Measurements from ENCODE around the gene ERC2.

The ERC2 gene

DNA sequence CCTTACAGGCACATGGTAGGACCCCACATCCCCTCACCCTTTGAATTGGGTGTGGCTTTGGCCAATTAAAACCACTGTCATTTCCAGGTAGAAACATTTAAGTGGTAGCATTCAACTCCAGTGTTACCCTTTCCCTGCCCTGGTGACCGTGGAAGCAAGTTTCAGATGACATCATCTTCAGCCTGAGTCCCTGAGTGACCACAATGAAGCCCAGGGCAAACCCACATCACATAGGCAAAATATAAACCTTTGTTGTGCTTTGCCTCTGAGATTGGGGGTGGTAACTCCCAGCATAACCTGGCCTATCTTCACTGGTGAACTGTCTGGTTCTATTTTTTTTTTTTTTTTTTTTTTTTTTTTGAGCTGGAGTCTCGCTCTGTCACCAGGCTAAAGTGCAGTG lies 577.2 kb downstream of the ERC2 start:
- H3K9ac ChIP-seq (ENCODE audit: low read depth, low read length, poor library complexity, severe bottlenecking): no peak overlapping the region
- no peaks in the 10 kb centered on the region for H3K4me1 ChIP-seq (ENCODE audit: insufficient read depth, low read length, poor library complexity, severe bottlenecking)
- no peak overlapping the region for H2AFZ ChIP-seq (ENCODE audit: low read length)
- H4K20me1 ChIP-seq (ENCODE audit: insufficient read depth, low read length, poor library complexity, severe bottlenecking): no peaks in the 10 kb centered on the region
- no peaks in the 10 kb centered on the region for H3K36me3 ChIP-seq (ENCODE audit: insufficient read depth, low read length)
- H3K9me3 ChIP-seq (ENCODE audit: insufficient read depth, low read depth, low read length): no peaks in the 10 kb centered on the region
- H3K79me2 ChIP-seq (ENCODE audit: insufficient read depth, low read length): no peaks in the 10 kb centered on the region
- TF ChIP-seq, protein P1, sequence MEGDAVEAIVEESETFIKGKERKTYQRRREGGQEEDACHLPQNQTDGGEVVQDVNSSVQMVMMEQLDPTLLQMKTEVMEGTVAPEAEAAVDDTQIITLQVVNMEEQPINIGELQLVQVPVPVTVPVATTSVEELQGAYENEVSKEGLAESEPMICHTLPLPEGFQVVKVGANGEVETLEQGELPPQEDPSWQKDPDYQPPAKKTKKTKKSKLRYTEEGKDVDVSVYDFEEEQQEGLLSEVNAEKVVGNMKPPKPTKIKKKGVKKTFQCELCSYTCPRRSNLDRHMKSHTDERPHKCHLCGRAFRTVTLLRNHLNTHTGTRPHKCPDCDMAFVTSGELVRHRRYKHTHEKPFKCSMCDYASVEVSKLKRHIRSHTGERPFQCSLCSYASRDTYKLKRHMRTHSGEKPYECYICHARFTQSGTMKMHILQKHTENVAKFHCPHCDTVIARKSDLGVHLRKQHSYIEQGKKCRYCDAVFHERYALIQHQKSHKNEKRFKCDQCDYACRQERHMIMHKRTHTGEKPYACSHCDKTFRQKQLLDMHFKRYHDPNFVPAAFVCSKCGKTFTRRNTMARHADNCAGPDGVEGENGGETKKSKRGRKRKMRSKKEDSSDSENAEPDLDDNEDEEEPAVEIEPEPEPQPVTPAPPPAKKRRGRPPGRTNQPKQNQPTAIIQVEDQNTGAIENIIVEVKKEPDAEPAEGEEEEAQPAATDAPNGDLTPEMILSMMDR (conservative IDR thresholded peaks at IDR 0.05; ENCODE audit: low read length): no peak
- no peak for TF ChIP-seq EZH2phosphoT487 (IDR thresholded peaks at IDR 0.05; ENCODE audit: borderline replicate concordance)
- H3K27me3 ChIP-seq (ENCODE audit: insufficient read depth, low read length, poor library complexity, severe bottlenecking): no peaks in the 10 kb centered on the region
- H3K4me3 ChIP-seq (ENCODE audit: low read length, poor library complexity, severe bottlenecking): no peak overlapping the region
- H3K4me2 ChIP-seq (ENCODE audit: low read depth, low read length, poor library complexity, severe bottlenecking): no peak overlapping the region
- no peaks in the 10 kb centered on the region for H3F3A ChIP-seq (ENCODE audit: low read depth)
- H3K9me2 ChIP-seq (replicated peaks; ENCODE audit: low read depth, low read length): no peaks in the 10 kb centered on the region

DNA sequence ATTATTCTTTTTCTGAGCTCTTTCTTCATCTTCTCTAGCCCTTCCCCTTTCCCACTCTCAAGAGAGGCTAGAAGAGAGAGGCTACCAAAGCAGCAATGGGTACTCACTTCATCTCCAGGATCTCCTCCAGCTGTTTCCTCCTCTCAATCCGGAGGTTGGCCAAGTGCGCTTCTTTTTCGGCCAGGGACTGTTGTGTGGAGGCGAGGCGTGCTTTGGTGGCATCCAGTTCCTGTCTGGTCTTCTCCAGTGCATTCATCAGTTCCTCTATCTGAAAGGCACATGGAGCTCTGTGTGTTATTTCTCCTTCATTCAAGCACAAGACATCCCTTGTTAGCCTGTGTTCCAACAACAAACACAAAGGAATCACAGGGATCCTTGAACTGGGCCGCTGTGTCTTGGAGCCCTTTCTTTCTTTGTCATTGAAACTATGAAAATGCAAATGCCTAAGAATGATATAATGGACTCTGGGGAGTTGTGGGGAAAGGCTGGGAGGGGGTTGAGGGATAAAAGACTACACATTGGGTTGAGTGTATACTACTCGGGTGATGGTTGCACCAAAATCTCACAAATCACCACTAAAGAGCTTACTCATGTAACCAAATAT lies 579.9 kb downstream of the ERC2 start:
- Histone ChIP-seq H3K27me3 (ENCODE audit: insufficient read depth, low read length, poor library complexity, severe bottlenecking) (no peaks in the 10 kb centered on the region), H2AFZ (ENCODE audit: low read length) (no peak overlapping the region), H3K9me3 (ENCODE audit: insufficient read depth, low read depth, low read length) (no peaks in the 10 kb centered on the region), H4K20me1 (ENCODE audit: insufficient read depth, low read length, poor library complexity, severe bottlenecking) (no peaks in the 10 kb centered on the region), H3K4me1 (ENCODE audit: insufficient read depth, low read length, poor library complexity, severe bottlenecking) (no peaks in the 10 kb centered on the region), H3K4me3 (ENCODE audit: low read length, poor library complexity, severe bottlenecking) (no peak overlapping the region), H3K36me3 (ENCODE audit: insufficient read depth, low read length) (no peaks in the 10 kb centered on the region), H3K9ac (ENCODE audit: low read depth, low read length, poor library complexity, severe bottlenecking) (no peak overlapping the region), H3K9me2 (replicated peaks; ENCODE audit: low read depth, low read length) (no peaks in the 10 kb centered on the region), H3K4me2 (ENCODE audit: low read depth, low read length, poor library complexity, severe bottlenecking) (no peak overlapping the region), H3K79me2 (ENCODE audit: insufficient read depth, low read length) (no peaks in the 10 kb centered on the region), H3F3A (ENCODE audit: low read depth) (no peaks in the 10 kb centered on the region)
- TF ChIP-seq, protein P1 (conservative IDR thresholded peaks at IDR 0.05; ENCODE audit: low read length): no peak
- TF ChIP-seq EZH2phosphoT487 (IDR thresholded peaks at IDR 0.05; ENCODE audit: borderline replicate concordance): no peak

DNA sequence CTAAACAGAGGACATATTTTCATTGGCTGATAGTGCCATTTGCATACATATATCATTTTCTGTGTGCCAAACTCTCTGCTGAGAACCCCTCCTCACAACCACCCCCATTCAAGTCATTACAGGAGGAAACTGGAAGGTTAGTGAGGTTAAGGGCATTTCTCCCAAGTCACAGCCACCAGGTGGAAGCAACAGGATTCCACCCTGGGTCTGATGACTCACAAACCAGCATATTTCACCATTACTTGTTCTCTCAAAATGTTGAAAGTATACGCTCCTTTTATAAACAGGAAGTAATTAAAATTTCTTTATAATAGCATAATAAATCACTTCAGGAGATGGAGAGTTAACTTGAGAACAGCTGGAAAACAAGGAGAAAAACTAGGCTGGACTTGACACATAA lies 582.5 kb downstream of the ERC2 start:
- Histone ChIP-seq H3K9me3 (ENCODE audit: insufficient read depth, low read depth, low read length) (no peaks in the 10 kb centered on the region), H3K9ac (ENCODE audit: low read depth, low read length, poor library complexity, severe bottlenecking) (no peak overlapping the region), H3K79me2 (ENCODE audit: insufficient read depth, low read length) (no peaks in the 10 kb centered on the region), H3K27me3 (ENCODE audit: insufficient read depth, low read length, poor library complexity, severe bottlenecking) (no peaks in the 10 kb centered on the region), H3K4me3 (ENCODE audit: low read length, poor library complexity, severe bottlenecking) (no peak overlapping the region), H4K20me1 (ENCODE audit: insufficient read depth, low read length, poor library complexity, severe bottlenecking) (no peaks in the 10 kb centered on the region), H3K9me2 (replicated peaks; ENCODE audit: low read depth, low read length) (no peaks in the 10 kb centered on the region), H3F3A (ENCODE audit: low read depth) (no peaks in the 10 kb centered on the region), H3K4me2 (ENCODE audit: low read depth, low read length, poor library complexity, severe bottlenecking) (no peak overlapping the region), H2AFZ (ENCODE audit: low read length) (no peak overlapping the region), H3K36me3 (ENCODE audit: insufficient read depth, low read length) (no peaks in the 10 kb centered on the region), H3K4me1 (ENCODE audit: insufficient read depth, low read length, poor library complexity, severe bottlenecking) (no peaks in the 10 kb centered on the region)
- TF ChIP-seq, protein P1 (conservative IDR thresholded peaks at IDR 0.05; ENCODE audit: low read length): no peak
- no peak for TF ChIP-seq EZH2phosphoT487 (IDR thresholded peaks at IDR 0.05; ENCODE audit: borderline replicate concordance)
